H1 (cell line): ENCODE measurements around the gene THPO. TPM values are rescaled to one million over a fixed set of nuclear protein-coding genes. Genes with fewer than 3 reads are reported as not detected.

Source experiments
- CTCF ChIA-PET: fragments of 300-600 bp; sonication (Branson Sonifier 250); formaldehyde crosslinking; loops from one replicate; lab custom pipeline; 2021; ENCODE audit not compliant: partially characterized antibody; lab: Charles Lee
- POLR2A ChIA-PET: fragments of 300-600 bp; sonication (Branson Sonifier 250); formaldehyde crosslinking; loops from one replicate; lab custom pipeline; 2021; ENCODE audit warnings: inconsistent platforms; ENCODE audit not compliant: partially characterized antibody; lab: Charles Lee
- DNase-seq, 2 experiments: peaks; one replicate each; pipeline versions ENCODE4 v3.0.0 to v3.0.0-alpha.2; 2010 to 2022; ENCODE audit warnings: low spot score in 2 of 2, low read depth in 1 of 2, mixed read lengths in 1 of 2
- FAIRE-seq: peaks from 2 replicates; lab custom pipeline; 2011; peaks lifted over from hg19 to GRCh38; lab: Jason Lieb, UNC
- H2AFZ ChIP-seq: 2 replicates; pipeline ENCODE4 v1.8.1; 2012; ENCODE audit warnings: low read length, inconsistent platforms
- H2AK5ac ChIP-seq: 2 replicates; pipeline ENCODE4 v1.6.1; 2013; ENCODE audit warnings: low read depth, low read length
- H2BK120ac ChIP-seq: replicated peaks from 2 replicates; pipeline ENCODE3; 2013; ENCODE audit warnings: low read depth, low read length, inconsistent platforms
- H2BK12ac ChIP-seq: 2 replicates; pipeline ENCODE4 v1.6.1; 2013; ENCODE audit warnings: low read depth, low read length
- H2BK15ac ChIP-seq: 2 replicates; pipeline ENCODE4 v1.6.1; 2013; ENCODE audit warnings: low read length
- H2BK20ac ChIP-seq: 2 replicates; pipeline ENCODE4 v1.6.1; 2013; ENCODE audit warnings: low read length
- H2BK5ac ChIP-seq: 2 replicates; pipeline ENCODE4 v1.6.1; 2013; ENCODE audit warnings: low read depth, low read length
- H3K14ac ChIP-seq: 2 replicates; pipeline ENCODE4 v1.6.1; 2013; ENCODE audit warnings: inconsistent platforms; ENCODE audit not compliant: insufficient read length
- H3K18ac ChIP-seq: 2 replicates; pipeline ENCODE4 v1.6.1; 2013; ENCODE audit warnings: low read length; ENCODE audit errors: extremely low read depth
- H3K23ac ChIP-seq: 2 replicates; pipeline ENCODE4 v1.6.1; 2013; ENCODE audit warnings: inconsistent platforms; ENCODE audit not compliant: insufficient read length
- H3K23me2 ChIP-seq: 2 replicates; pipeline ENCODE4 v1.6.1; 2013; ENCODE audit warnings: low read depth, low read length
- H3K27ac ChIP-seq: 2 replicates; pipeline ENCODE4 v1.6.1; 2011; ENCODE audit warnings: low read depth, low read length, inconsistent platforms
- H3K27me3 ChIP-seq, 4 experiments: replicated peaks in 1 of 4; 1 replicate in 1 of 4; 2 replicates in 3 of 4; pipeline versions ENCODE4 v1.6.1 to v1.8.1; 2011 to 2013; ENCODE audit warnings: low read length in 3 of 4, mild to moderate bottlenecking in 3 of 4, inconsistent platforms in 2 of 4, mixed read lengths in 2 of 4, moderate library complexity in 1 of 4; ENCODE audit not compliant: control insufficient read depth in 3 of 4, insufficient read depth in 3 of 4; ENCODE audit errors: extremely low read depth in 1 of 4
- H3K36me3 ChIP-seq, 4 experiments: 2 replicates each; pipeline versions ENCODE4 v1.6.1 to v1.8.1; 2011 to 2013; ENCODE audit warnings: mild to moderate bottlenecking in 4 of 4, low read length in 3 of 4, moderate library complexity in 2 of 4, control low read depth in 1 of 4, inconsistent platforms in 1 of 4; ENCODE audit not compliant: insufficient read depth in 4 of 4, control insufficient read depth in 2 of 4
- H3K4ac ChIP-seq: replicated peaks from 2 replicates; pipeline ENCODE3; 2013; ENCODE audit warnings: low read length, low read depth, mixed read lengths, inconsistent platforms; ENCODE audit not compliant: insufficient read length
- H3K4me1 ChIP-seq, 4 experiments: replicated peaks in 1 of 4; 1 replicate in 1 of 4; 2 replicates in 3 of 4; pipeline versions ENCODE4 v1.6.1 to v1.8.1; 2011 to 2013; ENCODE audit warnings: low read length in 3 of 4, inconsistent platforms in 2 of 4, mixed read lengths in 1 of 4; ENCODE audit not compliant: insufficient read depth in 4 of 4, control insufficient read depth in 3 of 4
- H3K4me2 ChIP-seq, 2 experiments: 2 replicates each; pipeline versions ENCODE4 v1.6.1 to v1.8.1; 2011 to 2013; ENCODE audit warnings: low read depth in 2 of 2, low read length in 2 of 2, control low read depth in 1 of 2, inconsistent platforms in 1 of 2, mild to moderate bottlenecking in 1 of 2; ENCODE audit not compliant: insufficient read depth in 1 of 2
- H3K4me3 ChIP-seq, 4 experiments: fragments of 200-600, 300-600 bp in 1 of 4; sonication (generic), shearing (Covaris generic), sonication (Bioruptor Twin) in 1 of 4; 2 replicates each; pipeline versions ENCODE4 v1.5.1 to v1.8.1; 2011 to 2016; ENCODE audit warnings: low read length in 4 of 4, low read depth in 3 of 4, control low read depth in 2 of 4, inconsistent platforms in 2 of 4, mild to moderate bottlenecking in 2 of 4, mixed read lengths in 1 of 4, moderate library complexity in 1 of 4; ENCODE audit not compliant: insufficient read depth in 2 of 4; ENCODE audit errors: extremely low read depth in 1 of 4
- H3K56ac ChIP-seq: replicated peaks from 2 replicates; pipeline ENCODE3; 2013; ENCODE audit warnings: low read depth, mild to moderate bottlenecking, mixed read lengths, low read length, inconsistent platforms; ENCODE audit not compliant: insufficient read length
- H3K79me1 ChIP-seq: 2 replicates; pipeline ENCODE4 v1.6.1; 2013; ENCODE audit warnings: low read depth, low read length, control low read depth
- H3K79me2 ChIP-seq, 2 experiments: 2 replicates each; pipeline versions ENCODE4 v1.6.1 to v1.8.1; 2012 to 2013; ENCODE audit warnings: low read length in 2 of 2, mild to moderate bottlenecking in 2 of 2, inconsistent platforms in 1 of 2; ENCODE audit not compliant: insufficient read depth in 2 of 2, control insufficient read depth in 1 of 2
- H3K9ac ChIP-seq, 4 experiments: replicated peaks in 1 of 4; 1 replicate in 1 of 4; 2 replicates in 3 of 4; pipeline versions ENCODE4 v1.6.1 to v1.8.1; 2011 to 2013; ENCODE audit warnings: low read depth in 3 of 4, low read length in 3 of 4, control low read depth in 2 of 4, mild to moderate bottlenecking in 2 of 4, moderate library complexity in 2 of 4, inconsistent platforms in 1 of 4; ENCODE audit errors: extremely low read depth in 1 of 4
- H3K9me3 ChIP-seq, 2 experiments: 2 replicates each; pipeline versions ENCODE4 v1.6.1 to v1.8.1; 2012 to 2013; ENCODE audit warnings: mild to moderate bottlenecking in 2 of 2, moderate library complexity in 2 of 2, control low read depth in 1 of 2, inconsistent platforms in 1 of 2, low read depth in 1 of 2, low read length in 1 of 2, mixed read lengths in 1 of 2; ENCODE audit not compliant: insufficient read depth in 2 of 2
- H4K20me1 ChIP-seq, 2 experiments: replicated peaks in 1 of 2; 2 replicates each; pipeline versions ENCODE3 to v1.8.1; 2011 to 2013; ENCODE audit warnings: inconsistent platforms in 2 of 2, low read length in 2 of 2, mild to moderate bottlenecking in 1 of 2; ENCODE audit not compliant: insufficient read depth in 2 of 2, control insufficient read depth in 1 of 2
- H4K5ac ChIP-seq: 2 replicates; pipeline ENCODE4 v1.6.1; 2013; ENCODE audit warnings: low read length, low read depth, mixed read lengths, inconsistent platforms; ENCODE audit not compliant: insufficient read length
- H4K8ac ChIP-seq: 2 replicates; pipeline ENCODE4 v1.8.0; 2013; ENCODE audit warnings: mild to moderate bottlenecking, moderate library complexity, low read length, inconsistent platforms; ENCODE audit not compliant: insufficient read depth; ENCODE audit errors: extremely low read depth
- H4K91ac ChIP-seq: replicated peaks from 2 replicates; pipeline ENCODE3; 2013; ENCODE audit warnings: low read length, mixed read lengths, inconsistent platforms; ENCODE audit not compliant: insufficient read length
- CBX5 ChIP-seq: fragments of 300-800, 300-1000 bp; sonication (generic); IDR thresholded peaks from 2 replicates; pipeline ENCODE4 v1.7.1; 2016; ENCODE audit warnings: antibody characterized with exemption, low read length, low read depth
- CHD1 ChIP-seq: IDR thresholded peaks from 2 replicates; pipeline ENCODE4 v1.6.1; 2012; ENCODE audit warnings: low read depth, low read length, improper control_type of control experiment
- CTBP2 ChIP-seq: IDR thresholded peaks from 2 replicates; pipeline ENCODE4 v1.7.0; 2011; ENCODE audit warnings: borderline replicate concordance, mild to moderate bottlenecking, moderate library complexity, mixed read lengths, low read length; ENCODE audit not compliant: insufficient read depth, insufficient read length
- HDAC2 ChIP-seq, 2 experiments: fragments of 300-600 bp in 1 of 2; sonication (generic) in 1 of 2; IDR thresholded peaks; 2 replicates each; pipeline ENCODE4 v1.6.1; 2011 to 2012; ENCODE audit warnings: low read depth in 2 of 2, low read length in 2 of 2, mild to moderate bottlenecking in 2 of 2, moderate library complexity in 2 of 2, borderline replicate concordance in 1 of 2, inconsistent platforms in 1 of 2
- NANOG ChIP-seq: IDR thresholded peaks from 2 replicates; pipeline ENCODE4 v1.6.1; 2011; ENCODE audit warnings: low read length, low read depth, mild to moderate bottlenecking, inconsistent platforms; ENCODE audit not compliant: insufficient read depth, poor library complexity, severe bottlenecking
- NRF1 ChIP-seq: IDR thresholded peaks from 2 replicates; pipeline ENCODE4 v1.6.1; 2011; ENCODE audit warnings: mild to moderate bottlenecking, low read depth, low read length, improper control_type of control experiment
- TBP ChIP-seq: IDR thresholded peaks from 2 replicates; pipeline ENCODE4 v1.6.1; 2011; ENCODE audit warnings: low read depth, low read length, improper control_type of control experiment
- YY1 ChIP-seq: IDR thresholded peaks from 2 replicates; pipeline ENCODE4 v1.6.1; 2011; ENCODE audit warnings: low read depth, mild to moderate bottlenecking, low read length
- WGBS, 2 experiments: shearing (Covaris generic) in 1 of 2; methylation state at CpG; one replicate each; pipeline versions ENCODE4 v1.1.6 to v1.1.7; 2013 to 2015; ENCODE audit warnings: low lambda C conversion rate in 2 of 2, mixed read lengths in 2 of 2, inconsistent platforms in 1 of 2, low coverage in 1 of 2, missing lambda C conversion rate in 1 of 2; ENCODE audit not compliant: insufficient replicate concordance in 2 of 2, insufficient coverage in 1 of 2, insufficient read length in 1 of 2; ENCODE audit errors: extremely low coverage in 1 of 2, missing lambda C conversion rate in 1 of 2; 5-methylcytosine and 5-hydroxymethylcytosine counted together
- polyA plus RNA-seq, 7 experiments: library from polyadenylated mRNA; depleted of rRNA in 3 of 7; stranded (reverse) in 5 of 7; unstranded in 2 of 7; fragments of >200 nt in 5 of 7; fragments of 200-250 nt in 2 of 7; gene quantifications; 1 replicate in 5 of 7; 2 replicates in 1 of 7; 4 replicates in 1 of 7; pipeline versions ENCODE4 v1.2.1 to v1.2.3, GENCODE V29; 2011 to 2013; ENCODE audit warnings: missing spikeins in 2 of 7, mixed read lengths in 2 of 7
- total RNA-seq: library from RNA; stranded (reverse); fragmentation: NEBNext Ultra II Directional; extraction: Animal tissue kit (Norgen Biotek cat#: 25700); gene quantifications from 2 replicates; pipeline ENCODE4 v1.2.1, GENCODE V29; 2021
- TF ChIP-seq, protein P1 (sequence below): IDR thresholded peaks from 2 replicates; pipeline ENCODE4 v1.6.1; 2011; ENCODE audit warnings: low read length, improper control_type of control experiment
- TF ChIP-seq, protein P2 (sequence below): IDR thresholded peaks from 2 replicates; pipeline ENCODE4 v1.6.1; 2012; ENCODE audit warnings: inconsistent platforms
- TF ChIP-seq, protein P3 (sequence below): IDR thresholded peaks from 2 replicates; pipeline ENCODE4 v1.6.1; 2012; ENCODE audit warnings: inconsistent platforms

THPO gene
- total and polyA plus RNA-seq, 2 of the 8 experiments (the other 6 are each of a cell fraction or from before 2014, with no cell fraction given), result 0.82 to 1.2 TPM

DNA sequence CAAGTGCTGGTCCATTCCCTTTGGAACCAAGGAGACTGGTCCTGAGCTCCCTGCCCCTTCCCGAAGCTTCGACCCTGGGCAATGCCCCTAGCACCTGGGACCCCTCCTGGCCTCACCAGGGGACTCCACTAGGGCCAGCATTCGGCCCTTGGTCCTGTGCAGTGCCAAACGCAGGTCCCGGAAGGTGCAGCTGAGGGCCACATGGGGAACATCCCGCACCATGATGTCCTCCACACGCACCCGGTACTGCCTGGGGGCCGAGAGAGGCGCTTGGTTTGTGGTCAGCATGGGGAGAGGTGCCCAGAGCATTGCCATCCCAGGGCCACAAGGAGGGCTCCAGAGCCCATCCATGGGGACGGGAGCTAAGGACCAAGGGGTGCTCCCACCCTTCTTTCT lies 24.5 kb downstream of the THPO start:
- Histone ChIP-seq H3K9me3 (no peaks in the 10 kb centered on the region), H3K56ac (no peak overlapping the region), H2BK5ac (no peak overlapping the region), H3K9ac (no peak overlapping the region), H3K27ac (no peak overlapping the region), H3K14ac (no peak overlapping the region), H2AFZ (no peak overlapping the region), H2BK15ac (no peak overlapping the region), H3K27me3 (no peaks in the 10 kb centered on the region), H3K4me3 (no peak overlapping the region), H3K18ac (no peak overlapping the region), H2BK20ac (no peak overlapping the region), H3K4me2 (no peak overlapping the region), H4K91ac (no peak overlapping the region), H2BK120ac (no peak overlapping the region), H4K8ac (no peak overlapping the region), H3K4ac (no peak overlapping the region), H3K23ac (no peak overlapping the region), H3K79me2 (no peaks in the 10 kb centered on the region), H4K5ac (no peak overlapping the region), H4K20me1 (peaks cover under 1 to 8% of the 10 kb centered on the region in 2 experiments), H2AK5ac (no peak overlapping the region), H3K23me2 (no peaks in the 10 kb centered on the region), H3K36me3 (peaks cover 7 to 42% (median 26%) of the 10 kb centered on the region in 4 experiments; a peak in 7 of 8 replicates), H3K79me1 (no peaks in the 10 kb centered on the region), H2BK12ac (0 out of 2 replicates have a peak overlapping the region, but pooled peaks have one; percentile 27), H3K4me1 (peaks cover 0 to 7% (median 3%) of the 10 kb centered on the region in 4 experiments; a peak in 2 of 7 replicates)
- FAIRE-seq, result no peak
- WGBS, 2 experiments, result 90% methylated on average over 11 of the region's 11 CpGs; no CpG with 5 or more reads in 1 of the 2 experiments
- POLR2A ChIA-PET, result interaction anchor here (1.0 to 3.6 kb wide), 9 partner anchors 8 to 38 kb away, joined by 3 to 23 read pairs (median 7); partner anchors contain the start of genes CLCN2, FAM131A and POLR2H
- CTCF ChIA-PET, result interaction anchor here (0.5 to 6.8 kb wide), 23 partner anchors 8 to 677 kb away, joined by 3 to 49 read pairs (median 4); partner anchors contain the start of genes CLCN2, FAM131A and POLR2H
- DNase-seq, result no peak
- TF ChIP-seq CHD1, result no peak
- TF ChIP-seq NANOG, result no peak
- no peak for TF ChIP-seq TBP
- TF ChIP-seq HDAC2 (IDR thresholded peaks at IDR 0.05; ENCODE audit: borderline replicate concordance in 1 of 2, low read depth in 2 of 2, low read length in 2 of 2), result no peak
- TF ChIP-seq CTBP2, result no peak
- TF ChIP-seq CBX5, result no peak
- TF ChIP-seq, protein P1, sequence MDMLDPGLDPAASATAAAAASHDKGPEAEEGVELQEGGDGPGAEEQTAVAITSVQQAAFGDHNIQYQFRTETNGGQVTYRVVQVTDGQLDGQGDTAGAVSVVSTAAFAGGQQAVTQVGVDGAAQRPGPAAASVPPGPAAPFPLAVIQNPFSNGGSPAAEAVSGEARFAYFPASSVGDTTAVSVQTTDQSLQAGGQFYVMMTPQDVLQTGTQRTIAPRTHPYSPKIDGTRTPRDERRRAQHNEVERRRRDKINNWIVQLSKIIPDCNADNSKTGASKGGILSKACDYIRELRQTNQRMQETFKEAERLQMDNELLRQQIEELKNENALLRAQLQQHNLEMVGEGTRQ, result no peak
- TF ChIP-seq NRF1, result no peak
- TF ChIP-seq, protein P2, sequence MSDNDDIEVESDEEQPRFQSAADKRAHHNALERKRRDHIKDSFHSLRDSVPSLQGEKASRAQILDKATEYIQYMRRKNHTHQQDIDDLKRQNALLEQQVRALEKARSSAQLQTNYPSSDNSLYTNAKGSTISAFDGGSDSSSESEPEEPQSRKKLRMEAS, result no peak
- TF ChIP-seq YY1, result no peak
- TF ChIP-seq, protein P3, sequence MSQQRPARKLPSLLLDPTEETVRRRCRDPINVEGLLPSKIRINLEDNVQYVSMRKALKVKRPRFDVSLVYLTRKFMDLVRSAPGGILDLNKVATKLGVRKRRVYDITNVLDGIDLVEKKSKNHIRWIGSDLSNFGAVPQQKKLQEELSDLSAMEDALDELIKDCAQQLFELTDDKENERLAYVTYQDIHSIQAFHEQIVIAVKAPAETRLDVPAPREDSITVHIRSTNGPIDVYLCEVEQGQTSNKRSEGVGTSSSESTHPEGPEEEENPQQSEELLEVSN, result no peak
